HEK293T (cell line): ENCODE data around the gene RSPO4.

Experiments
- BHLHE40 ChIP-seq: fragments of 450-650 bp; IDR thresholded peaks from 2 replicates; pipeline ENCODE4 v1.6.1; 2016; ENCODE audit warnings: mild to moderate bottlenecking, moderate library complexity, borderline replicate concordance
- FOXA1 ChIP-seq: fragments of 450-650 bp; IDR thresholded peaks from 2 replicates; pipeline ENCODE4 v1.6.1; 2016; ENCODE audit warnings: mild to moderate bottlenecking
- ZNF384 ChIP-seq: fragments of 450-650 bp; IDR thresholded peaks from 2 replicates; pipeline ENCODE4 v1.6.1; 2016

DNA sequence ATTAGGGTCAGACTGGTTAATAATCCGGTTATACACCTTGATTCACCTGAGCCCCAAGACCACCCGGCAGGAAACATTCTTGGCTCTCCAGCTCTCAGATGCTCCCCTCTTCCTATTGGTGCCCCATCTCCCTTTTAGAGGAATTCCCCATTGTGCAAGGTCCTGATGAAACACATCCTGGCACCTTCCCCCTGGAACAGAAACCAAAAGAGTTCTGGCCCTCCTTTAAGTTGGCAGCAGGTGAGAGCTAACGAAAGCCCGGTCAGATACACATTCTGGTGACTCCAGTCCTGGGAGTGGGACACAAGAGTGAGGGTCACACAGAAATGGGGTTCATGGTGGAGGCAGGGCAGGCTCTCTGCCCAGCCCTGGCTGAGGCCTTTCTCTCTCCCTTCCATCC lies 32.2 kb downstream of the RSPO4 start:
- no peak for TF ChIP-seq FOXA1
- no peak for TF ChIP-seq ZNF384
- TF ChIP-seq BHLHE40, result no peak
